Caco-2 (cell line): ENCODE data around the gene R3HDM2. TPM values are rescaled to one million over a fixed set of nuclear protein-coding genes. Genes with fewer than 3 reads are reported as not detected.

Experiments
- BruUV-seq: library from RNA; stranded (reverse); fragments of 400-500 nt; replicated peaks from 2 replicates; lab custom pipeline; 2021; lab: Mats Ljungman, UMichigan
- CTCF ChIA-PET: fragments of 300-600 bp; sonication (Branson Sonifier 250); formaldehyde crosslinking; loops from one replicate; lab custom pipeline; 2022; ENCODE audit warnings: antibody characterized with exemption; lab: Charles Lee
- POLR2A ChIA-PET: fragments of 300-600 bp; sonication (Branson Sonifier 250); formaldehyde crosslinking; loops from one replicate; lab custom pipeline; 2022; ENCODE audit warnings: antibody characterized with exemption; lab: Charles Lee
- DNase-seq, 2 experiments: peaks; one replicate each; pipeline versions ENCODE4 v3.0.0 to v3.0.0-alpha.2; 2020 to 2022
- H3K27me3 ChIP-seq: replicated peaks from 2 replicates; pipeline ENCODE4 v1.6.0; 2011; ENCODE audit warnings: low read length; ENCODE audit not compliant: control insufficient read depth, insufficient read depth
- H3K36me3 ChIP-seq: 2 replicates; pipeline ENCODE4 v1.5.1; 2011; ENCODE audit warnings: low read length; ENCODE audit not compliant: control insufficient read depth, insufficient read depth
- H3K4me1 ChIP-seq: fragments of 250-450 bp; sonication (Bioruptor Pico); 2 replicates; pipeline ENCODE4 v1.5.1; 2020; ENCODE audit warnings: mild to moderate bottlenecking
- H3K4me3 ChIP-seq: 2 replicates; pipeline ENCODE4 v1.5.1; 2011; ENCODE audit warnings: low read depth, mild to moderate bottlenecking, control low read depth, low read length
- H3K9me3 ChIP-seq: fragments of 250-450 bp; sonication (Bioruptor Pico); 2 replicates; pipeline ENCODE4 v1.5.1; 2020; ENCODE audit warnings: mild to moderate bottlenecking, moderate library complexity
- H3K27ac Mint-ChIP-seq: one replicate; pipeline ENCODE4 v1.8.0; 2022; ENCODE audit warnings: mixed read lengths; ENCODE audit not compliant: unreplicated experiment
- H3K27me3 Mint-ChIP-seq: one replicate; pipeline ENCODE4 v1.8.0; 2022; ENCODE audit warnings: mixed read lengths; ENCODE audit not compliant: insufficient read depth, unreplicated experiment
- H3K36me3 Mint-ChIP-seq: one replicate; pipeline ENCODE4 v1.8.0; 2022; ENCODE audit warnings: mild to moderate bottlenecking, mixed read lengths; ENCODE audit not compliant: insufficient read depth, unreplicated experiment
- H3K4me1 Mint-ChIP-seq: one replicate; pipeline ENCODE4 v1.8.0; 2022; ENCODE audit warnings: low read depth, mixed read lengths; ENCODE audit not compliant: unreplicated experiment
- H3K4me3 Mint-ChIP-seq: one replicate; pipeline ENCODE4 v1.8.0; 2022; ENCODE audit warnings: mild to moderate bottlenecking, moderate library complexity, mixed read lengths; ENCODE audit not compliant: unreplicated experiment
- H3K9me3 Mint-ChIP-seq: one replicate; pipeline ENCODE4 v1.8.0; 2022; ENCODE audit warnings: mixed read lengths; ENCODE audit not compliant: unreplicated experiment
- intact Hi-C: fragments of 100-400 bp; cut with micrococcal nuclease; formaldehyde crosslinking; loops from one replicate; pipeline ENCODE4 v1.10.0; 2022; ENCODE audit not compliant: unreplicated experiment
- total RNA-seq: library from RNA; stranded (reverse); gene quantifications from 2 replicates; pipeline ENCODE4 v1.2.3, GENCODE V29; 2022
- TF ChIP-seq, protein P1 (sequence below), 2 experiments: fragments of 200-600 bp in 1 of 2; IDR thresholded peaks; 1 replicate in 1 of 2; 2 replicates in 1 of 2; pipeline versions ENCODE4 v1.5.1 to v1.8.0; 2011 to 2022; ENCODE audit warnings: antibody characterized with exemption in 1 of 2, control low read depth in 1 of 2, inconsistent platforms in 1 of 2, low read depth in 1 of 2, low read length in 1 of 2, mild to moderate bottlenecking in 1 of 2, moderate library complexity in 1 of 2; ENCODE audit not compliant: insufficient read depth in 1 of 2, severe bottlenecking in 1 of 2, unreplicated experiment in 1 of 2

Gene R3HDM2
- total RNA-seq, 1 experiment from 2014 or later: 33.7 TPM

DNA sequence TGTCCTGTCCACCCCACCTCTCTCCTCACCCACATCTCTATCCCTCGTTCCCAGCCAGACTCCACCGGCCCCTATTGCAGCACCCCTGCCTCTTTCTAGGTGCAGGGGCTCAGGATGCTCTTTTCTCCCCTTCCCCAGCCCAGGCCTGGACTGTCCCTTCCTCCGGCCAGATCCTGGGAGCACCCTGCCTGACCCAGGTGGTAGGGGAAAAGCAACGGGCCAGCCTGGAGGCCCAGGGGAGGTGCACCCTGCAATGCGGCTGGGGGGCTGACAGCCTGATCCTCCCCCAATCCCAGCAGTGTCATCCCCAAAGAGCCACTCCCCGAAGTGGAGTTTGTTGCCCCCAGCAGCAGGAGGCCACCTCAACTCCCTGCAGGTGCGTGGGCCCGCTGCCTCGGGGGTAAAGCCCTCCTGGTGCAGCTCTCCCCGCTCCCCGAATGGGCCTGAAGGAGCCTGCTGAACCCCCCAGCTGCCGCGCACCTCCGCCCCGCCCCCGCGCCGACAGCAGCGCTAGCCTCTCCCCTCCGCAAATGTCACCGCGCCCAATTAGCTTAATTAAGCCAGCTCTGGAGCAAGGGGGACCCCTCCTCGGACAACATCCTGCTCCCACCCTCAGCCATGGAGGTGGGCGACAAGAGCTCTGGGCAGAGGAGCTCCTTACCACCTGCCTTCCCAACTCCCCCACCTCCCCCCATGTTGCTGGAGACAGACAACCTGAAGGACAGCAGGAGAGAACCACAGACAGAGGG lies 209.5 kb downstream of the R3HDM2 start:
- Histone ChIP-seq H3K36me3 (no peaks in the 10 kb centered on the region), H3K27me3 (peaks cover 7% of the 10 kb centered on the region), H3K4me3 (no peak overlapping the region), H3K4me1 (no peaks in the 10 kb centered on the region), H3K9me3 (no peaks in the 10 kb centered on the region)
- Mint-ChIP-seq H3K27ac (no peak overlapping the region), H3K4me1 (peaks cover 15% of the 10 kb centered on the region), H3K36me3 (peaks cover 14% of the 10 kb centered on the region), H3K27me3 (peaks cover 17% of the 10 kb centered on the region), H3K9me3 (no peaks in the 10 kb centered on the region), H3K4me3 (no peak overlapping the region)
- no peak for DNase-seq
- BruUV-seq: no TSS peak
- CTCF ChIA-PET: interaction anchor here (1.2 kb wide), 1 partner anchor 8 kb away, joined by 4 read pairs; no protein-coding TSS in a partner anchor
- POLR2A ChIA-PET: no interaction called here
- intact Hi-C loops: no loop called here
- TF ChIP-seq, protein P1, sequence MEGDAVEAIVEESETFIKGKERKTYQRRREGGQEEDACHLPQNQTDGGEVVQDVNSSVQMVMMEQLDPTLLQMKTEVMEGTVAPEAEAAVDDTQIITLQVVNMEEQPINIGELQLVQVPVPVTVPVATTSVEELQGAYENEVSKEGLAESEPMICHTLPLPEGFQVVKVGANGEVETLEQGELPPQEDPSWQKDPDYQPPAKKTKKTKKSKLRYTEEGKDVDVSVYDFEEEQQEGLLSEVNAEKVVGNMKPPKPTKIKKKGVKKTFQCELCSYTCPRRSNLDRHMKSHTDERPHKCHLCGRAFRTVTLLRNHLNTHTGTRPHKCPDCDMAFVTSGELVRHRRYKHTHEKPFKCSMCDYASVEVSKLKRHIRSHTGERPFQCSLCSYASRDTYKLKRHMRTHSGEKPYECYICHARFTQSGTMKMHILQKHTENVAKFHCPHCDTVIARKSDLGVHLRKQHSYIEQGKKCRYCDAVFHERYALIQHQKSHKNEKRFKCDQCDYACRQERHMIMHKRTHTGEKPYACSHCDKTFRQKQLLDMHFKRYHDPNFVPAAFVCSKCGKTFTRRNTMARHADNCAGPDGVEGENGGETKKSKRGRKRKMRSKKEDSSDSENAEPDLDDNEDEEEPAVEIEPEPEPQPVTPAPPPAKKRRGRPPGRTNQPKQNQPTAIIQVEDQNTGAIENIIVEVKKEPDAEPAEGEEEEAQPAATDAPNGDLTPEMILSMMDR (IDR thresholded peaks at IDR 0.05; ENCODE audit: insufficient read depth in 1 of 2, low read depth in 1 of 2, low read length in 1 of 2, severe bottlenecking in 1 of 2, unreplicated experiment in 1 of 2): no peak

DNA sequence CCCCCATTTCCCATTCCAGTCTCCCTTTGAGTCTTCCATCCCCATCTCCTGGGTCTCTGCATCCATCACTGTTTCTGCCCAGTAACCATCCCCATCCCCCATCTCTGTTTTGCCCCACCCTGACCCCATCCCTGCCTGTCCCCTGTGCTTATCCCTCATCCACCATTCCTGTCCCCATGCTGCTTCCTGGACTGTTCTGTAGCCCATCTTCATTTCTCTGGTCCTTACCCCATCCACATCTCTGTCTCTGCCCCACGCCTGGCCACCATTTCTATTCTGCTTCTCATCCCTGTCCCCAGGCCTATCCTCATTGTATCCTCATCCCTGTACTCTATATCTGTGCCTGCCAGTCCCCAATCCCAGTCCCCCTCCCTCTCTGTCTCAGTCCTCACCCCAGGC lies 210.1 kb downstream of the R3HDM2 start:
- H3K27me3 Mint-ChIP-seq: peaks cover 17% of the 10 kb centered on the region
- peaks cover 17% of the 10 kb centered on the region for H3K36me3 Mint-ChIP-seq
- POLR2A ChIA-PET: no interaction called here
- H3K4me1 ChIP-seq: peaks cover 5% of the 10 kb centered on the region
- H3K36me3 ChIP-seq: no peaks in the 10 kb centered on the region
- intact Hi-C loops: no loop called here
- H3K27me3 ChIP-seq: peaks cover 7% of the 10 kb centered on the region
- H3K9me3 ChIP-seq: no peaks in the 10 kb centered on the region
- H3K4me3 Mint-ChIP-seq: no peak overlapping the region
- TF ChIP-seq, protein P1 (IDR thresholded peaks at IDR 0.05; ENCODE audit: insufficient read depth in 1 of 2, low read depth in 1 of 2, low read length in 1 of 2, severe bottlenecking in 1 of 2, unreplicated experiment in 1 of 2): no peak
- CTCF ChIA-PET: interaction anchor here (1.2 kb wide), 1 partner anchor 8 kb away, joined by 4 read pairs; no protein-coding TSS in a partner anchor
- no peak overlapping the region for H3K4me3 ChIP-seq
- no peaks in the 10 kb centered on the region for H3K9me3 Mint-ChIP-seq
- peaks cover 17% of the 10 kb centered on the region for H3K4me1 Mint-ChIP-seq
- no peak overlapping the region for H3K27ac Mint-ChIP-seq
- DNase-seq: no peak
- BruUV-seq: no TSS peak

DNA sequence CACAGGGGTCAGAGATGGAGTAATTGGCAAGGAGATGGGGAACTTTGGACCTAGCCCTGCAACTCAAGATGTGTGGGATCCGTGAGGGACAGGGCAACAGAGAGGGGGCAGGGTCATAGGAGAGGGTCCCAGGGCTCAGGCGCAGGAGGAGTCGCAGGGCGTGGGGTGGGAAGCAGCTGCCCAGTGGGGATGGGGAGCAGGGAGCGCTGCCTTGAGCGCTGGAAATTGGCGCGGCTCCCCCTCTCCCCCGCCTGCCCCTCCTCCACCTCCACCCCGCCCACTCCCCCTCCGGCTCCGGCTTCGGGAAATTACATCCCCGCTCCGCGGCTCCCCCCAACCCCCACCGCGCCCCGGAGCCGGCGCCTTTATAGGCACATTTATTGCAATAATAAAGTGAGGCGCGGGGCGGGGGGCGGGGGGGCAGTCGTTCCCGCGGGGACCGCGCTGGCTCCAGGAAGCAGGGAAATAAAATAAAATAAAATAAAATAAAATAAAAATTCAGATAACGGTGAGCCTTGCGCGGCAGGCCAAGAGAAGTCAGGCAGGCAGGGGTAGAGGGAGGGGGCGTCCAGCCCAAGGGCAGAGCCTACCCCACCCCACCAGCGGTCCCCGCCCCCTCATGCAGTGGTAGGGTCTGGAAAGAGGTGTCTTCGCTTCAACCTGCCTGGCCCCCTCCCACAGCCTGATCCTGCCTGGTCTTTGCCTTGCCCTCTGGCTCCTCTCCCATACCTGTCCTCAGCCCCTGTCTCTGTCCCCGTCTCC lies 210.7 kb downstream of the R3HDM2 start:
- peak overlapping the region; percentile 18 for H3K4me3 Mint-ChIP-seq
- H3K4me1 ChIP-seq: peaks cover 10% of the 10 kb centered on the region
- H3K9me3 Mint-ChIP-seq: no peaks in the 10 kb centered on the region
- H3K36me3 Mint-ChIP-seq: peaks cover 22% of the 10 kb centered on the region
- peaks cover 9% of the 10 kb centered on the region for H3K27me3 ChIP-seq
- intact Hi-C loops: no loop called here
- H3K27ac Mint-ChIP-seq: no peak overlapping the region
- H3K9me3 ChIP-seq: no peaks in the 10 kb centered on the region
- peaks cover 22% of the 10 kb centered on the region for H3K4me1 Mint-ChIP-seq
- H3K4me3 ChIP-seq: no peak overlapping the region
- no TSS peak for BruUV-seq
- POLR2A ChIA-PET: interaction anchor here (4.5 kb wide), 1 partner anchor 9 kb away, joined by 26 read pairs; the partner anchor contains the start of gene SHMT2
- CTCF ChIA-PET: interaction anchor here (1.3 kb wide), 1 partner anchor 9 kb away, joined by 5 read pairs; the partner anchor contains the start of gene SHMT2
- TF ChIP-seq, protein P1 (IDR thresholded peaks at IDR 0.05; ENCODE audit: insufficient read depth in 1 of 2, low read depth in 1 of 2, low read length in 1 of 2, severe bottlenecking in 1 of 2, unreplicated experiment in 1 of 2): no peak
- H3K27me3 Mint-ChIP-seq: peaks cover 23% of the 10 kb centered on the region
- no peak for DNase-seq
- H3K36me3 ChIP-seq: no peaks in the 10 kb centered on the region
